GM15510 (cell line): ENCODE measurements around the gene ROR1.

Source experiments
- POLR2A ChIP-seq: IDR thresholded peaks from 3 replicates; pipeline ENCODE4 v1.6.1; 2011; ENCODE audit warnings: borderline replicate concordance; ENCODE audit not compliant: insufficient read length; ENCODE audit errors: extremely low read depth

The ROR1 gene

DNA sequence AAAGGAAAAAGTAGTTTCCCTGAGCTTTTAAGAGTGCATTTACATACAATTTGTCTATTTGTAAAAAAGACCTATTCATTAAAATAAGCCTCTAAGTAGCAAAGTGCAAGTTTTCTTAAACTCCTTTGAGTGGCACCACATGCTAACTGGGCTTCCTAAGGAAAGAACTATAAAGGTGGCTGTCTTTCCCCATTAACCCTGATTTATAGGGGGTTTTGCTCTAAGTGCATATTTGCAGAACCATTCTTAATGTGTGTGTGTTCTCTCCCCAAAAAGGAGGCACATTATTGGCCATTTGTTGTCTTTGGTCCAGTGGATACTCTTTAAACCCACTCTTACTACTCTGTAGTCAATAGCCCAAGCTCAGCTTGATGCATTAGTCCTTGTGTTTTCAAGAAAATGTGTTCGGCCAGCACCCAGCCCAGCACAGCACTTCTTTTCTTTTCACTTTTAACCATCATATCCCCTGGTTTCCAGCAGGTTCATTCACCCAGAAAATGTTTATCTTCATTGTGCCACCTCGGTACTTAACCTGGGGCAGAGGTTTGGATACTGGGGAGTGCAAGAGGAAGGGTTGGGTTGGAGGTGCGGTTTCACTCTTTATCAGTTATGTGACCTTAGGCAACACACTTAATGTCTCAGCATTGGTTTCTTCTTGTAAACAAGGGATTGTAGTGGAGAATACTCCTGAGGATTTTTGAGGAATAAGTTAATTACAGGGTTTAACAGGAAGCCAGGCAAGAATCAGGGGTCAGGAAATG lies 267.7 kb downstream of the ROR1 start:
- no peak for TF ChIP-seq POLR2A

GRCh38 chr1:64042331-64043100 lies 268.7 kb downstream of the ROR1 start:
- no peak for TF ChIP-seq POLR2A

- no peak for TF ChIP-seq POLR2A
Measured at GRCh38 chr1:64043288-64043687, 269.5 kb downstream of the ROR1 start.

- no peak for TF ChIP-seq POLR2A
Measured at GRCh38 chr1:64043976-64044375, 270.2 kb downstream of the ROR1 start.

DNA sequence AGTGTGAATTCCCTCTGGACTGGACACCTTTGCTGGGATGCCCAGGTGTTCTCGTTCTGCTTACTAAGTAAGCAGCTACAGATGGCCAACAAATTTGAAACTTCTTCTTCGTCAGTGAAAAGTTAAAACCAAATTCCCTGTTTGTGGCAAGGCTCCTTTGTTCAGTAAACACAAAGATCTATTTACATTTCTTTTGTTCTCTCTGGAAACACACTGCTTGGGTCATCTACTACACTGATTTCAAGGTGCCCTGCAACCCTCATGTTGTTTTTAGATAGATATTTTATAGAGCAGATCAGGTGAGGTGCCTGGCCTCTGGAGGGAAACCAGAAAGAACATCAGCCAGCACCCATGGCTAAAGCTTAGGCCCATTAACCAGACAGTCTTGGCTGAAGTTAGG lies 272.4 kb downstream of the ROR1 start:
- no peak for TF ChIP-seq POLR2A

GRCh38 chr1:64046891-64047290 lies 273.1 kb downstream of the ROR1 start:
- TF ChIP-seq POLR2A: no peak

DNA sequence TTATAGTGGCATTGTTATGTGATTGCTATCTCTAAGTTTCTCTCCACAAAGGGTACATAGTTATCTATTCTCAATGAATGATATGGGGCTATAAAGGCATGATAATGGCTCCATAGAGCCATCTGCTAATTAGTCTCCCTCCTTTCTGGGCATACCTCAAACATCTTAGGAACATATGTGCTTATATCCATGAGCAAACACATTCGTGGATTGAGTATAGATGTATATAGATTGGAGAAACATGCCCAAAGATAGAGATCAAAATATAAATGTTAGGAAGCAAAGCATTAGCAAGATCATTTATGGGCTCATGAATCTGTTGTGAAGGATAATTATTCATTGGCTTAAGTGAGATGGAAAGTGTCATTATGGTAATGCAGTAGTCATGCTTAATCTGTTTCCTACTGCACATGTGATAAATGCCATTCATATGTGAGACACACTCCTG lies 273.8 kb downstream of the ROR1 start:
- no peak for TF ChIP-seq POLR2A

DNA sequence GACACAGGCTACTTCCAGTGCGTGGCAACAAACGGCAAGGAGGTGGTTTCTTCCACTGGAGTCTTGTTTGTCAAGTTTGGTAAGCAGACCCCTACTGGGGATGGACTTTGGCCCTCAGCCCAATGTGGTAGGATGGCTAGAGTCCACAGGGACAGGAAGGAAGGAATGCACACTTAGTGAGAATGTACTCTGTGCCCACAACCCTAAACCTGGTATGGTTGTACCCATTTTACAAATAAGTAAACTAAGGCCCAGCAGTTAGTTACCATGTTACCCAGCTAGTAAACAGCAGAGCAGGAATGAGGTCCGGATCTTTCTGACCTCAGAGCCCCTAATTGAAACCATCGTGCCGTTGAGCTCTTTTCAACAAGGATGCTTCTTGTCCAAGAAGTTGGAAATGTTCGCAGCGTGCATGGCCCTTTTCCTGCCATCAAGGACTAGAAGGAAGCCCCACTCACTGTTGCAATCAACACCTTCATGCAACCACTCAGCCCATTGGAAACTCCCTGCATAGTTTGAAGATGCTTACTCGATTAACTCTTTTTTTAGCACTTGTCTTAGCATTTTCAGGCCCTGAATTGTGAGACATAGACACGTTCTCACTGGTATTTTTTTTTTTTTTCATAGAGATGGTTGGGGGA lies 276.2 kb downstream of the ROR1 start:
- TF ChIP-seq POLR2A: no peak

DNA sequence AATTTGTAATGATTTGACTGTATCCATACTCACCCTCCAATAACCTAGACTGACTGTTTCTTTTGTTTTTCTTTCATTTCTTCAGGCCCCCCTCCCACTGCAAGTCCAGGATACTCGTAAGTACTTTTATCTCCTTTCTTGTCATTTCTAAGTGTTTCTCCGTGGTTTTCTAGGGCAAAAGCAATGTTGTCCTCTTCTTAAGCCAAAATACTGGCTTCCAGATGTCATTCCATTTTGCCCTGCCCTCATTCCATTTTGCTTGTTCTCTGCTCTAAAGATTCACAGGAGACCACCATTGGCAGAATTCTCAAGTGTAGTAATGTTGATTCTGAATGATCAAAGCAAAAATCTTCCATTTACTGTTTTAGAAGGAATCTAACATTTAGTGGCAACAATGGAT lies 276.8 kb downstream of the ROR1 start:
- no peak for TF ChIP-seq POLR2A

DNA sequence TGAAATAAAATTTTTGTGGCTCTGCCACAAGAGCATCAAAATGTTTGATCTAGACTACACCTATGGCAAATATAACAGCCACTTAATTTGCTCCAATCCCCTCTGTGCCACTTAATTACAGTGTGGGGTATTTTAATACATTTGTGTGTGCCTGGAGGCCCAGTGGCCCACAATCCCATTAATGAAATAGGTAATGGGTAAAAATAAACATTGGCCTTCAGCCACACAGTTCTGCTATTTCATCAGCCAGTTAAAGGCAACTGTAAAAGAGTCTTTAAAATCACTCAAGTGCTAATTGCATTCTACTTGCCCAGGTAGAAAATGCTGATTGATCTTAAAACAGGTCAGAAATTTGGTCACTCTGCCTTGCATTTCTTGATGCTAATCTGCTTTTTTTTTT lies 278.0 kb downstream of the ROR1 start:
- TF ChIP-seq POLR2A: no peak

GRCh38 chr1:64052777-64053176 lies 279.0 kb downstream of the ROR1 start:
- TF ChIP-seq POLR2A: no peak

GRCh38 chr1:64055310-64055709 lies 281.5 kb downstream of the ROR1 start:
- TF ChIP-seq POLR2A: no peak

DNA sequence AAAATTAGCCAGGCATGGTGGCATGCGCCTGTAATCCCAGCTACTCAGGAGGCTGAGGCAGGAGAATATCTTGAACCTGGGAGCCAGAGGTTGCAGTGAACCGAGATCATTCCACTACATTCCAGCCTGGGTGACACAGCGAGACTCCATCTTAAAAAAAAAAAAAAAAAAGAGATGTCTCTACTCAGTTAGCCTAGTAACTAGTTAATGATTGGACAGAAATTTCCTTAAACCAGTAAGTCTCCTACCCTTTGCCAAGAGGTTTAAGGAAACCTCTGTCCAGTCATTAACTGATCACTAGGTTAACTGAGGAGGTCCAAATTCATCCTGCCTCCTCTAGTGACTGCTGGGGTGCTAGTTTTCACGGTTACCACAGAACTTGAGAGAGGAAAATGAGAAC lies 285.7 kb downstream of the ROR1 start:
- no peak for TF ChIP-seq POLR2A

DNA sequence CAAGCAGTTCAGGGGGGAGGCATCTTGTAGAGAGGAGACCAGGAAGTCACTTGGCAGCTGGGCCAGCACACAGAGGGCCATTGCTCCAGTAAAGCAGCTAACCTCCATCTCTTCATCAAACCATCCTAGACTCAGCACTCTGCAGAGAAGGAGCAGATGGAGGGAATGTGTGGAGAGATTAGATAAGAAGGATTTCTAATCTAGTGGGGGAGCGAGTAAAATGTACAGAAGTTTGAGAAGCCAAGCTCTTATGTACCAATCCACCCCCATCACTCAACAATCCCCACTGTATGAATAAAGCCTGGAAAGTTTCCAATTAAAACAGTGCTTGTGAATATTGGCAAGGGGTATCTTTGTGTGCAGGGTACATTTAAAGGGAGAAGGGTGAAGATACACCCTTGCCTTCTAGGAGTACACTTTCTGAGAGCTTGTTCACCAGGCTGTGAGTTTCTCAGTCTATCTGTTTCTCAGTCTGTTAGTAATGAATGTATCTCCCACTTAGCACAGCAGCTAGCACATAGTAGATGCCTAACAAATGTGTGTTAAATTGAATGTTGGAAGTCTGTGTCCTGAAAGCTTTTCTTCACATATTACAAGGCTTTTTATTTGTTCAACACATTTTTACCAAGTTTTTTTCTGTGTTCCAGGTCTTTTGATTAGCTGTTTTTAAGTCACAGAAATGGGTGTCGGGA lies 286.9 kb downstream of the ROR1 start:
- no peak for TF ChIP-seq POLR2A

DNA sequence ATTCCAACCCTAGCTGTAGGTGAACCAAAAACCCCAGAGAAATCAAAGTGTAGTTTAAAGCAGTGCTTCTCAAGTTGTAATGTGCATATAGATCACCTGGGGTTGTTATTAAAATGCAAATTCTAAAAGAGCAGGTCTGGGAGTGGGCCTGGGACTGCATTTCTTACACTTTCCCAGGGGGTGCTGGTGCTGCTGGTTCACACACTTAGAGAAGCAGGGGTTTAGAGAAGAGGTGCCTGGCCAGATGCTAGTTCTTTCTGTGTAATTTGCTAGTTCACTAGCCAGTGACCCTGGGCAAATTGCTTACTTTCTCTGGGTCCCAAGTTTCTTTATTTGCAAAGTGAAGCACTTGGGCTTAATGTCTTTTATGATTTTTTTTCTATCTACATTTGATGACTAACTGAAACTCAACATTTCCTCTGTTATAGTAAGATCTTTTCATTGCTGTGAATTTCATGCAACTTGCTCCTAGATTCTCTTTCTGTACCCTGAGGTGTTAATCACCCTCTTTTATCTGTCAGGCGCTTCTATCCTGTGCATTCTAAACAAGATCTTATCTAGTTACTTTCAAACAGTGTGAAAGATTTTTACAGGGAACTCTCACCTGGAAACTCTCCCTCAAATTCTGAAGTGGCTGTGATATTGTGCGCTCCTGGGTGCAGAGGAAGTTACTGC lies 287.8 kb downstream of the ROR1 start:
- no peak for TF ChIP-seq POLR2A

GRCh38 chr1:64062529-64062928 lies 288.7 kb downstream of the ROR1 start:
- TF ChIP-seq POLR2A: no peak
